Neuronal stem cell (in vitro differentiated cells): ENCODE results near the gene PLPP2.

Experiments used
- DNase-seq: peaks from one replicate; pipeline ENCODE4 v3.0.0-alpha.2; 2013; ENCODE audit warnings: low spot score
- H2AFZ ChIP-seq: one replicate; pipeline ENCODE4 v1.6.1; 2013; ENCODE audit warnings: mild to moderate bottlenecking, low read length, inconsistent platforms
- H2AK5ac ChIP-seq: 2 replicates; pipeline ENCODE4 v1.6.1; 2013; ENCODE audit warnings: low read depth, mild to moderate bottlenecking, inconsistent platforms, low read length, moderate library complexity, mixed read lengths
- H2BK120ac ChIP-seq: 2 replicates; pipeline ENCODE4 v1.6.1; 2013; ENCODE audit warnings: low read depth, mild to moderate bottlenecking, inconsistent platforms, low read length, moderate library complexity, mixed read lengths
- H2BK12ac ChIP-seq: one replicate; pipeline ENCODE4 v1.6.1; 2013; ENCODE audit warnings: low read length, inconsistent platforms
- H2BK15ac ChIP-seq: 2 replicates; pipeline ENCODE4 v1.6.1; 2013; ENCODE audit warnings: mild to moderate bottlenecking, low read length, inconsistent platforms, mixed read lengths
- H2BK5ac ChIP-seq: one replicate; pipeline ENCODE4 v1.6.1; 2013; ENCODE audit warnings: inconsistent platforms, mild to moderate bottlenecking, low read length, moderate library complexity
- H3K14ac ChIP-seq: one replicate; pipeline ENCODE4 v1.6.1; 2013; ENCODE audit warnings: low read length, inconsistent platforms
- H3K18ac ChIP-seq: 2 replicates; pipeline ENCODE4 v1.6.1; 2013; ENCODE audit warnings: low read length, inconsistent platforms
- H3K23ac ChIP-seq: 2 replicates; pipeline ENCODE4 v1.6.1; 2013; ENCODE audit warnings: low read depth, mild to moderate bottlenecking, mixed read lengths, low read length, inconsistent platforms; ENCODE audit not compliant: poor library complexity
- H3K27ac ChIP-seq: replicated peaks from 3 replicates; pipeline ENCODE4 v1.5.1; 2013; ENCODE audit warnings: low read length, inconsistent platforms
- H3K27me3 ChIP-seq, 3 experiments: 2 replicates each; pipeline ENCODE4 v1.6.1; 2013; ENCODE audit warnings: low read length in 3 of 3, mild to moderate bottlenecking in 2 of 3, inconsistent platforms in 1 of 3, low read depth in 1 of 3, mixed read lengths in 1 of 3, moderate library complexity in 1 of 3; ENCODE audit not compliant: control insufficient read depth in 3 of 3, insufficient read depth in 3 of 3
- H3K36me3 ChIP-seq, 2 donors: replicated peaks in 1 of 2; 2 replicates each; pipeline ENCODE4 v1.6.1; 2013; ENCODE audit warnings: low read length in 2 of 2; ENCODE audit not compliant: control insufficient read depth in 2 of 2, insufficient read depth in 2 of 2
- H3K4ac ChIP-seq: 2 replicates; pipeline ENCODE4 v1.6.1; 2013; ENCODE audit warnings: inconsistent platforms, mild to moderate bottlenecking, low read length, moderate library complexity
- H3K4me1 ChIP-seq, 2 donors: 1 replicate in 1 of 2; 2 replicates in 1 of 2; pipeline ENCODE4 v1.6.1; 2013; ENCODE audit warnings: low read length in 2 of 2, low read depth in 1 of 2; ENCODE audit not compliant: control insufficient read depth in 2 of 2, insufficient read depth in 1 of 2
- H3K4me2 ChIP-seq: one replicate; pipeline ENCODE4 v1.6.1; 2013; ENCODE audit warnings: mild to moderate bottlenecking, low read length, inconsistent platforms; ENCODE audit not compliant: insufficient read depth, poor library complexity, severe bottlenecking
- H3K4me3 ChIP-seq, 2 donors: 2 replicates each; pipeline ENCODE4 v1.5.1; 2013; ENCODE audit warnings: low read length in 2 of 2, mild to moderate bottlenecking in 2 of 2, inconsistent platforms in 1 of 2, moderate library complexity in 1 of 2
- H3K79me1 ChIP-seq: one replicate; pipeline ENCODE4 v1.6.1; 2013; ENCODE audit warnings: low read depth, mild to moderate bottlenecking, inconsistent platforms, low read length, moderate library complexity
- H3K9ac ChIP-seq: one replicate; pipeline ENCODE4 v1.6.1; 2013; ENCODE audit warnings: mild to moderate bottlenecking, low read depth, low read length, inconsistent platforms; ENCODE audit not compliant: poor library complexity
- H3K9me3 ChIP-seq, 2 donors: replicated peaks in 1 of 2; 2 replicates each; pipeline versions ENCODE3 to v1.6.1; 2013; ENCODE audit warnings: low read length in 2 of 2, mild to moderate bottlenecking in 2 of 2, inconsistent platforms in 1 of 2, low read depth in 1 of 2, mixed read lengths in 1 of 2, moderate library complexity in 1 of 2; ENCODE audit not compliant: control insufficient read depth in 2 of 2, insufficient read depth in 1 of 2
- H4K8ac ChIP-seq: one replicate; pipeline ENCODE4 v1.6.1; 2013; ENCODE audit warnings: low read depth, mild to moderate bottlenecking, inconsistent platforms, low read length, moderate library complexity
- H4K91ac ChIP-seq: one replicate; pipeline ENCODE4 v1.6.1; 2013; ENCODE audit warnings: low read length, low read depth, mild to moderate bottlenecking, inconsistent platforms; ENCODE audit not compliant: poor library complexity
- WGBS, 2 donors: extraction: QIAGEN DNeasy Blood & Tissue Kit; methylation state at CpG; one replicate each; pipeline ENCODE4 v1.1.7; 2013; ENCODE audit warnings: missing lambda C conversion rate in 2 of 2, mixed read lengths in 1 of 2; ENCODE audit not compliant: insufficient read length in 2 of 2, insufficient replicate concordance in 1 of 2; ENCODE audit errors: extremely low coverage in 2 of 2; 5-methylcytosine and 5-hydroxymethylcytosine counted together

PLPP2 gene

GRCh38 chr19:279656-280055 is 11.5 kb downstream of the PLPP2 start:
- Histone ChIP-seq H3K79me1 (no peaks in the 10 kb centered on the region), H3K36me3 (no peaks in the 10 kb centered on the region), H2BK15ac (no peak overlapping the region), H2BK5ac (no peak overlapping the region), H2AK5ac (no peak overlapping the region), H2BK12ac (no peak overlapping the region), H3K4me1 (peaks cover 9 to 14% of the 10 kb centered on the region in 2 donors), H3K23ac (no peak overlapping the region), H3K4ac (no peak overlapping the region), H3K18ac (no peak overlapping the region), H3K4me2 (no peak overlapping the region), H2AFZ (no peak overlapping the region), H4K8ac (no peak overlapping the region), H3K4me3 (no peak overlapping the region), H3K27ac (no peak overlapping the region), H3K9me3 (no peaks in the 10 kb centered on the region), H3K9ac (no peak overlapping the region), H3K27me3 (peaks cover 0 to 29% (median 14%) of the 10 kb centered on the region in 3 experiments), H2BK120ac (no peak overlapping the region), H3K14ac (no peak overlapping the region), H4K91ac (no peak overlapping the region)
- no peak for DNase-seq
- WGBS, 2 donors, result no CpG with 5 or more reads among the region's 10 CpGs

GRCh38 chr19:279231-279630 is 12.0 kb downstream of the PLPP2 start:
- no peak overlapping the region for H2AFZ ChIP-seq
- H2AK5ac ChIP-seq, result no peak overlapping the region
- no peaks in the 10 kb centered on the region for H3K36me3 ChIP-seq
- no peak overlapping the region for H3K23ac ChIP-seq
- H4K8ac ChIP-seq, result no peak overlapping the region
- no peak overlapping the region for H3K14ac ChIP-seq
- no peak overlapping the region for H3K4ac ChIP-seq
- H2BK15ac ChIP-seq, result no peak overlapping the region
- H3K27ac ChIP-seq, result no peak overlapping the region
- H4K91ac ChIP-seq, result no peak overlapping the region
- no peak overlapping the region for H3K4me3 ChIP-seq
- H3K4me2 ChIP-seq, result no peak overlapping the region
- DNase-seq, result no peak
- H3K79me1 ChIP-seq, result no peaks in the 10 kb centered on the region
- H3K4me1 ChIP-seq, result peaks cover 9 to 14% of the 10 kb centered on the region in 2 donors
- H3K9me3 ChIP-seq, result no peaks in the 10 kb centered on the region
- no peak overlapping the region for H2BK12ac ChIP-seq
- peaks cover 0 to 29% (median 14%) of the 10 kb centered on the region in 3 experiments for H3K27me3 ChIP-seq
- no peak overlapping the region for H3K9ac ChIP-seq
- WGBS, 2 donors, result no CpG with 5 or more reads among the region's 8 CpGs
- no peak overlapping the region for H3K18ac ChIP-seq
- H2BK5ac ChIP-seq, result no peak overlapping the region
- H2BK120ac ChIP-seq, result no peak overlapping the region

GRCh38 chr19:277581-278165 is 13.5 kb downstream of the PLPP2 start:
- peak; percentile 63 for DNase-seq
- WGBS, 2 donors, result no CpG with 5 or more reads among the region's 21 CpGs
- H2BK5ac ChIP-seq, result no peak overlapping the region
- no peaks in the 10 kb centered on the region for H3K36me3 ChIP-seq
- no peak overlapping the region for H3K4ac ChIP-seq
- no peak overlapping the region for H4K91ac ChIP-seq
- no peak overlapping the region for H2BK12ac ChIP-seq
- no peaks in the 10 kb centered on the region for H3K9me3 ChIP-seq
- H3K14ac ChIP-seq, result no peak overlapping the region
- H3K18ac ChIP-seq, result no peak overlapping the region
- no peak overlapping the region for H3K27ac ChIP-seq
- H3K4me1 ChIP-seq, result peaks cover 9 to 14% of the 10 kb centered on the region in 2 donors
- H2AFZ ChIP-seq, result no peak overlapping the region
- H2BK120ac ChIP-seq, result no peak overlapping the region
- no peak overlapping the region for H2BK15ac ChIP-seq
- no peak overlapping the region for H4K8ac ChIP-seq
- no peak overlapping the region for H3K4me2 ChIP-seq
- no peak overlapping the region for H2AK5ac ChIP-seq
- H3K23ac ChIP-seq, result no peak overlapping the region
- H3K27me3 ChIP-seq, result peaks cover 0 to 29% (median 14%) of the 10 kb centered on the region in 3 experiments
- no peaks in the 10 kb centered on the region for H3K79me1 ChIP-seq
- H3K4me3 ChIP-seq, result no peak overlapping the region
- H3K9ac ChIP-seq, result no peak overlapping the region

GRCh38 chr19:277131-277530 is 14.1 kb downstream of the PLPP2 start:
- no peak overlapping the region for H2BK12ac ChIP-seq
- H3K9ac ChIP-seq, result no peak overlapping the region
- no peak overlapping the region for H3K27ac ChIP-seq
- no peaks in the 10 kb centered on the region for H3K9me3 ChIP-seq
- no peak overlapping the region for H4K8ac ChIP-seq
- H3K14ac ChIP-seq, result no peak overlapping the region
- no peak overlapping the region for H2BK120ac ChIP-seq
- H2AK5ac ChIP-seq, result no peak overlapping the region
- no peak overlapping the region for H3K18ac ChIP-seq
- H3K4me2 ChIP-seq, result no peak overlapping the region
- no peak overlapping the region for H3K4me3 ChIP-seq
- H3K79me1 ChIP-seq, result no peaks in the 10 kb centered on the region
- no CpG with 5 or more reads among the region's 7 CpGs for WGBS, 2 donors
- no peak overlapping the region for H3K4ac ChIP-seq
- no peak overlapping the region for H2AFZ ChIP-seq
- H3K23ac ChIP-seq, result no peak overlapping the region
- DNase-seq, result no peak
- H2BK5ac ChIP-seq, result no peak overlapping the region
- H3K27me3 ChIP-seq, result peaks cover 0 to 29% (median 12%) of the 10 kb centered on the region in 3 experiments
- H2BK15ac ChIP-seq, result no peak overlapping the region
- H3K36me3 ChIP-seq, result no peaks in the 10 kb centered on the region
- H4K91ac ChIP-seq, result no peak overlapping the region
- H3K4me1 ChIP-seq, result peaks cover 9 to 14% of the 10 kb centered on the region in 2 donors
